ENCODE data around the gene DUS1L.
A peak's percentile ranks its signal among the peaks of the same experiment; 100 is the strongest.

Gene DUS1L

GRCh38 chr17:82065638-82066303 lies at the start of gene DUS1L:
DUS1L (minus strand) TSS chr17:82065804; CDS start chr17:82065059, 745 bp downstream.
- DNase-seq (ENCODE audit: low spot score): peak; percentile 67

DNA sequence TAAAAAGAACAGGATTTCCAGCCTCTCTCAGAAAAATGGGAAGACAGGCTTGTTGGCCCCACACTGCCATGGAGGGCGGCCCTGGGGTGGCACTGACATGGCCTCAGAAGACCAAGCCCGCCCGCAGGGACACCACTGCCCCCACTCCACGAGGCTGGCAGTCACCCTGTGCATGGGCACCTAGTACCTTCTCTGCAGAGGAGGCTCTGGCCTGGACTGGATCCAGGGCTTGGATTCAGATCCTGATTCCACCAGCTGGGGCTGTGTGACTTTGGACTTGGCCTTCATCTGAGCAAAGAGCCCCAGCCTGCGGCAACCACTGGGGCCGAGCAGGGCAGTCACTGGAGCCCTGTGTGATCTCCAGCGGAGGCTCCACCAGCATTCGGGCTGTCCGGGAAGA lies 49.3 kb upstream of the DUS1L start:
- DNase-seq (ENCODE audit: low spot score): no peak

GRCh38 chr17:82114447-82114846 lies 48.8 kb upstream of the DUS1L start:
- DNase-seq (ENCODE audit: low spot score): no peak

GRCh38 chr17:82113941-82114340 lies 48.3 kb upstream of the DUS1L start:
- no peak for DNase-seq (ENCODE audit: low spot score)

DNA sequence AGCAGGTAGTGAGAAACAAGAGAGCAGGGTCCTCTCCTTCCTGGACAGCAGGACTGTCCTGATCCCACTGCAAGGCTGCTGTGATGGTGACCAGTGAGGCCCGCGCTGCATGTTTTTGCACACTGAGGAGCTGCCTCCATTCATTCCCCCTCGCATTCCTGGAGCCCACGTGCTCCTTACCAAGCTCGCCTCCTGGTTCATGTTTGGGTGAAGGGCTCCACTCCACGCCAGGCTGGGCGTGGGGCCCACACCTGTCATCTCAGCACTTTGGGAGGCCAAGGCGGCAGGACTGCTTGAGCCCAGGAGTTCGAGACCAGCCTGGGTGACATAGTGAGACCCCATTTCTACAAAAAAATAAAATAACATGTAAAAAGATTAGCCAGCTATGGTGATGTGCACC lies 47.8 kb upstream of the DUS1L start:
- no peak for DNase-seq (ENCODE audit: low spot score)

DNA sequence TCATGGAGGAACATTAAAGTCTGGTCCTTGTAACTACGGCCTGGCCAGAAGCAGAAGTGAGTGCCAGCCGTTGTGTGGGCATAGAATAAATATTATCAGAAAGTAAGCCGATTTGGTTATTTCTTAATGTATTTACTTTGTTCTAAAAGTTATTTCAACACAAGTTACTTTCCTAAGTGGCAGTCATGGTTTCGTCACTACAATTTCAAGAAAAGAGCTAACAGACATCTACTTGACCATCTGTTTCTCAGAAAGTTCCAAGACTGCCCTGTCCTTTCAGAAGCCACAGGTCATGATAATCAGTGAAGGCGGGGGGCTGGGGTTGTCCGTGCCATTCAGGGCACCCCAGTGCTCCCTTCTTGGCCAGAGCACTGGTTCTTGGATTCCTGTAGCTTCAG lies 47.3 kb upstream of the DUS1L start:
- no peak for DNase-seq (ENCODE audit: low spot score)

DNA sequence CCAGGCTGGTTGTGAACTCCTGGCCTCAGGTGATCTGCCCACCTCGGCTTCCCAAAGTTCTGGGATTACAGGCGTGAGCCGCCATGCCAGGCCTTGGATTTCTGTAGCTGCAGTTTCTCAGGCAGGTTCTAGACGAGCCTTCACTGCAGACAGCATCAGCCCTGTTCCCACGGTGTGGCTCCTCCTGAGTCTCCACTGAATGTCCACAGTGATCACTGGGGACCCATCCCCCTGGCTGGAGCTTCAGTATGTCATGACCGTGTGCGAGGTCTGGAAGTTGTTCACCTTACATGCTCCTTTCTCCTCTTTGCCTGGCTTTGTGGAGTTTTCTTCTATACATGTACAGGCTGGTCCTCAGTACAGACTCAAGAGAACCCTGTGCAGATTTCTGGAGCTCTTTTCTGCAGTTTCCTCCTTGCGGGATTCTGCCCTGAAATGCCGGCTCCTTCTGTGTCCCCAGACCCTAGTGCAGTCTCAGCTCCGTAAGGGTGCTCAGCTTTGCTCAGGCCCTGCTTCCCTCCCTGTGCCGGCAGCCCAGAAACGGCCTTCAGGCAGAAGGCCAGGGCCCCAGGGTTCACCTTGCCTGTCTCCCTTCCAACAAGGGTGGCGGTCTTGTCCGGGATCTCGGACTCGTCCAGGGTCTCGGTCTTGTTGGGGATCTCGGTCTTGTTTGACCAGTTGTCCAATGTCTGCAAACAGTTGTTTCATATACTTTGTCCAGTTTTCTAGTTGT lies 46.7 kb upstream of the DUS1L start:
- no peak for DNase-seq (ENCODE audit: low spot score)

DNA sequence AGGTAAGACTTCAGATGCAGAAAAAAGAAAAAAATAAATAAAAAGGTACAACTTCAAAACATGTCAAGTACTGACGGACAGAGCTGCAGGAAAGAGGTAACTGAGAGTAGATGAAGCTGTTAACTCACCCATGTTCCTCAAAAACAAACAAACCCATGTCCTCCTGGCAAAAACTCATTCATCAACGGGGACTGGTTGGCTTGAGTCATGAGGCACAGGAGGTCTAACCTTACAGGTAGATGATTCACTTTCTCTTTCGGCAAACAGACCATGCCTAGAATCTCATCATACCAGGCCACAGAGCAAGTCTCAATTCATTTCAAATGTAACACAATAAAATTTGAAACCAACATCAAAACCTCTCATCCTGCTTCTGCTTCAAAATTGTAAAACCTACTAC lies 44.7 kb upstream of the DUS1L start:
- DNase-seq (ENCODE audit: low spot score): no peak

- DNase-seq (ENCODE audit: low spot score): no peak
These were observed 43.4 kb upstream of the DUS1L start for GRCh38 chr17:82108961-82109475.

DNA sequence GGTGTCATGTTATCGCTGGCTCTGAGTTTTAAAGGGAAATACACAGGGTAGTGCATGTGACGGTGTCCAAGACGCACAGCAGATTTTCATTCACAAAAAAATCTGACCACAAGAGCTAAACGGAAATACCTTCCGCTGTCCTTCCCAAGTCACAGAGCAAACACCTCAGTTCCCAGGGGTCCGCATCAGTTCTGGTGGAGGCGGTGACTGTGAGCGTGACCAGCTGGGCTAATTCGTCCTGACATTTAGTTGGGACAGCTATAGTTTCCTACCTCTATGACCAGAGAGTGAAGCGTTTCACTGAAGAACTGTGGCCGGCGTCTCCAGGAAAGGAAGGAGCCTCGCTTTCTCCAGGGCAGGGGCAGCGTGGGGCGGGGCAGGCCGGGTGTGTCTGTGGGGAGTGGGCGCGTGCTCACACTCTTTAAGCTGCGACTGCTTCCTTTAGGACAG lies 42.9 kb upstream of the DUS1L start:
- no peak for DNase-seq (ENCODE audit: low spot score)

DNA sequence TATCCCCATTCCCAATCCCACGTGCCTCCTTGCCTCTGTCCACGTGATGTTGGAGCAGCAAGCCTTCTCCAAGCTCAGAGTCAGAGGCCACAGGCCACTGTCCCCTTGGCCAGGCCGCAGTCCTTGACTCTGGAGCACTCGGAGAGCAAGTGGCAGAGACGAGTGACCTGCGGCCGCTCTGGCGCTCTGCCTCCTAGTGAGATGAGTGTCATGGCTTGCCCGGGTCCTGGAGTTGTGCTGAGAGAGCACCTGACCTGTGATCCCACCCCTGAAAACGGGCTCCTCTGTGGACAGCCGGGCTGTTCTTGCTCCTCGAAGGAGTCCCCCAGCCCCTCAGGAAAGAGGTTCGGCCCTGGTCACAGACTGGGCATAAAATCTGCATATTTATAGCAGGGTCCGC lies 42.4 kb upstream of the DUS1L start:
- DNase-seq (ENCODE audit: low spot score): no peak

DNA sequence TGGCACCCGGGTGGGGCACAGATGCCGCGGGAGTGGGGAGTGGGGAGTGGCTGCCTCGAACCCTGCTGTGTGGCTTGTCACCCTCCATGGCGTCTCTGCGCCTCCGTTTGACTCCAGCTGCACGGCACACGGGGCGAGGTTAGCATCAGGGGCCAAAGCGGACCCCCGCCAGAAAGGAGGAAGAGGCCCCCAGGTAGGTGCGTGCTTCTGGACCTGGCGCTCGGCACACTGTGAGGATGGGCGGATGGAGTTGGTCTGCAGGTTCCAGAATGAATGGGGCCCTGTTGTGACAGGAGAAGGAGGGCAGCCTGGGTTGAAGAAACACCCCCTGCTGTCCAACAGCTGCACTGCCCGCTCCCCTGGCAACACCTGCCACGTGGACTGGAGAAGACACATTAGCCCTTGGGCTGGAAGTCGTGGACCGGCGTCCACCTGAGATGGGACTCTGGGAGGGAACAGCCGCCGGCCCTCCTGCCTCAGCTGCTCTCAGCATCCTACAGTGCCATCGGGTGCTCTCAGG lies 41.8 kb upstream of the DUS1L start:
- no peak for DNase-seq (ENCODE audit: low spot score)

GRCh38 chr17:82106688-82107305 lies 41.2 kb upstream of the DUS1L start:
- no peak for DNase-seq (ENCODE audit: low spot score)

- DNase-seq (ENCODE audit: low spot score): no peak
These were observed 40.5 kb upstream of the DUS1L start for GRCh38 chr17:82105882-82106687.

DNA sequence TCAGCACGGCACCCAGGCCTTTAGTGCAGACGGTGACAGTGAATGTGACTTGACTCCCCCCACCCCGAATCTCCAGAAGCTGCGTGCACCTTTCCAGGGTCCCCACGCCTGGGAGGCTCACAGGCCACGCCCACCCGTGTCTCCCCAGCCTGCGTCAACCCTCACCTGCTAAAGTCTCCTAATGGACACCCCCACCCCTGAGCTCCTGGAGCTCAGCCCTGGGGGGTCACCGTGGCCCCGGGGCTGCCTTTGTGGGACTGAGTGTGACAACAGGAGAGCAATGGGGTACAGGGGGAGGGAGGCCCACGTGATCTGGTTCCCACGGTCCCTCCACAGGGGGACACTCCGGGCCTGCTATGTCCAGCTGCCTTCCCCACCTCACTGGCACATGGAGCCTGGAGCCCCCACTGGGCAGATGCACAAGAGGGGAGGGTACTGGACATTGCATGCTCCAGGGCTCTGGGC lies 39.8 kb upstream of the DUS1L start:
- DNase-seq (ENCODE audit: low spot score): no peak

GRCh38 chr17:82104797-82105416 lies 39.3 kb upstream of the DUS1L start:
- DNase-seq (ENCODE audit: low spot score): no peak

GRCh38 chr17:82103553-82104451 lies 38.2 kb upstream of the DUS1L start:
- DNase-seq (ENCODE audit: low spot score): no peak

DNA sequence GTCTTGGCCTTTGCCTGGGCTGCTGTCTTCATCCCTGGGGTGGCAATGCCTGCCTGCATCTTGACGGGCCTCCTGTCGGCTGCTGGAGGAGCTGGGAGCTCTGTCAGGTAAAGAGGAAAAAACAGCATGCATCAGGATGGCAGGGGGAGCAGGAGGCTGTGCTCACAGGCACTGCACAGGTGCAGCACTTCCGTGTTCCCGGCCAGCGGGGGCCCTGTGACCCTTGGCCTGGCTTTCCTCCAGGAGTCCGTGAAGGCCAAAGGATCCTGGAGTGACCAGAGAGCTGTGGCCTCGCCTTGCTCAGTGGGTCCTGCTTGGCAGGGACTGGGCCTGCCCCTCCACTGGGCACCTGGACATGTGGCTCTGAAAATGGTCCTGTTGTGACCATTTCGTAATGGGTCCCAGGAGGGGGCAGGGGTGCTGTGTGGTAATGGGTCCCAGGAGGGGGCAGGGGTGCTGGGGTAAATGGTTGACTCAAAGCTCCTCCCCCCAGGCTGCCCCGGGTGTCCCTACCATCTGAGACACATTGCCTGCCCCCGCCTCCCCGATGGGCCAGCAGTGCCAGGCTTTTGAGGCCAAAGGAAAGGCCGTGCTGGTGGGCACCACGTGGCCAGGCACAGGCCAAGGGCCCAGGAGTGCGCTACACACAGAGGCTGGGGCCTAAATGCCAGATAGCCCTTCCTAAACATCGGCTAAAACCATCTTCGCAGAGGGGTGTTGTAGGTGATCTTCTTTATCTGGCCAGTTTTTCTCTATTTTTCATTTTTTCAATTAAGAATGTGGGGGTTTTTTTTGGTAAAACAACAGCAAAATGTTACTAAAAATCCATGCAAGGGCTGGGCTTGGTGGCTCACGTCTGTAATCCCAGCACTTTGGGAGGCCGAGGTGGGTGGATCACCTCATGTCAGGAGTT lies 36.4 kb upstream of the DUS1L start:
- DNase-seq (ENCODE audit: low spot score): no peak

DNA sequence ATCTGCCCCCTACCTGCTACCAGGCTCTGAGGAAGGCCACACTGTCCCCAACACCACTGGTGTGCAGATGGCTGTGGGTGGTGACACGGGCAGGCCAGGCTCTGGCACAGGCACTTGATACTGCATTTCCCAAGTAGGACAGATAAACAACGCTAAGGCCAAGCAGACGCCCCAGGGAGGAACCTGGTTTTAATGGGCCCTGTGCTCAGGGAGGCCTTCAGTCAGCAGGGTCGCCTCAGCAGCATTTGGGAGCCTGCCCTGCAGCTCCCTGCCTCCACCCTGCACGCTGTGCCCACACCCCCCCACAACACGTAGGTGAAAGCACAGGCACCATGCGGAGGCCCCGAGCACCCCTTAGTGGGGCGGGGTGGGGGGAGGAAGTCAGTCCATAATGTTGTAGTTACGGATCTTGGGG lies 35.7 kb upstream of the DUS1L start:
- no peak for DNase-seq (ENCODE audit: low spot score)

Data from RKO (cell line).